Measurements from ENCODE around the gene TFG. TPM values are rescaled to one million over a fixed set of nuclear protein-coding genes. Genes with fewer than 3 reads are reported as not detected.
A peak's percentile ranks its signal among the peaks of the same experiment; 100 is the strongest.

TFG gene
- total RNA-seq, 1 donor from 2014 or later: 59.6 TPM

DNA sequence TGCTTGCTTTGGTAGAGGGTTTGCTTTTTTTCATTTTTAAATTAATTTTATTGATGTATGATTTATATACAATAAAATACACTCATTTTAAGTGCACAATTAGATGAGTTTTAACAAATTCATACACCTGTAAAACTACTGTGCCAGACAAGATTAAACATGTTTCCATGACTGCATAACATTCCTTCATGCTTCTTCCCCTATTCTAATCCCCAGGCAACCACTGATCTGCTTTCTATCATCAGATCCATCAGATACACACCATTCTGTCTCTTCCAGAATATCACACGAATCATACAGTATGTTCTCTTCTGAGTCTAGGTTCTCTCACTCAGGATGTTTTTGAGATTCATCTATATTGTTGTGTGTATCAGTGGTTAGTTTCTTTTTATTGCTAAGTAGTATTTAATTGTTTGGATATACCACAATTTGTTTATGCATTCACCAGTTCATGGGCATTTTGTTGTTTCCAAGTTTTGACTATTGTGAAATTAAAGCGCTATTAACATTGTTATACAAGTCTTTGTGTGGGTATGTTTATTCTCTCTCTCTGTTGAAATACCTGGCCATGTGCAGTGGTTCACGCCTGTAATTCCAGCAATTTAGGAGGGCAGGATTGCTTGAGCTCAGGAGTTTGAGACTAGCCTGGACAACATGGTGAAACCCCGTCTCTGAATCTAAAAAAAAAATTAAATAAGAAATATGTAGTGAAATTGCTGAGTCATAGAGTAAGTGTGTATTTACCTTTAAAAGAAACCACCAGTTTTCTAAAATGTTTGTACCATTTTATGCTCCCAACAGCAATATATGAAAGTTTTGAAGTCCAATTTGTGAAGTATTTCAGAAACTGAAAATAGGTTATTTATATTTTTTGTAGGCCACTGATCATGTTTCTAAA, 7.0 kb upstream of the TFG start:
- TF ChIP-seq, protein P1, sequence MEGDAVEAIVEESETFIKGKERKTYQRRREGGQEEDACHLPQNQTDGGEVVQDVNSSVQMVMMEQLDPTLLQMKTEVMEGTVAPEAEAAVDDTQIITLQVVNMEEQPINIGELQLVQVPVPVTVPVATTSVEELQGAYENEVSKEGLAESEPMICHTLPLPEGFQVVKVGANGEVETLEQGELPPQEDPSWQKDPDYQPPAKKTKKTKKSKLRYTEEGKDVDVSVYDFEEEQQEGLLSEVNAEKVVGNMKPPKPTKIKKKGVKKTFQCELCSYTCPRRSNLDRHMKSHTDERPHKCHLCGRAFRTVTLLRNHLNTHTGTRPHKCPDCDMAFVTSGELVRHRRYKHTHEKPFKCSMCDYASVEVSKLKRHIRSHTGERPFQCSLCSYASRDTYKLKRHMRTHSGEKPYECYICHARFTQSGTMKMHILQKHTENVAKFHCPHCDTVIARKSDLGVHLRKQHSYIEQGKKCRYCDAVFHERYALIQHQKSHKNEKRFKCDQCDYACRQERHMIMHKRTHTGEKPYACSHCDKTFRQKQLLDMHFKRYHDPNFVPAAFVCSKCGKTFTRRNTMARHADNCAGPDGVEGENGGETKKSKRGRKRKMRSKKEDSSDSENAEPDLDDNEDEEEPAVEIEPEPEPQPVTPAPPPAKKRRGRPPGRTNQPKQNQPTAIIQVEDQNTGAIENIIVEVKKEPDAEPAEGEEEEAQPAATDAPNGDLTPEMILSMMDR (IDR thresholded peaks at IDR 0.05): no peak
- ATAC-seq: no peak
- Histone ChIP-seq H3K4me1 (no peaks in the 10 kb centered on the region), H3K36me3 (no peaks in the 10 kb centered on the region), H3K9me3 (no peaks in the 10 kb centered on the region), H3K27ac (no peak overlapping the region), H3K4me3 (no peak overlapping the region), H3K27me3 (no peaks in the 10 kb centered on the region)
- intact Hi-C loops (cut with DNase I): no loop called here
- no peak for DNase-seq

DNA sequence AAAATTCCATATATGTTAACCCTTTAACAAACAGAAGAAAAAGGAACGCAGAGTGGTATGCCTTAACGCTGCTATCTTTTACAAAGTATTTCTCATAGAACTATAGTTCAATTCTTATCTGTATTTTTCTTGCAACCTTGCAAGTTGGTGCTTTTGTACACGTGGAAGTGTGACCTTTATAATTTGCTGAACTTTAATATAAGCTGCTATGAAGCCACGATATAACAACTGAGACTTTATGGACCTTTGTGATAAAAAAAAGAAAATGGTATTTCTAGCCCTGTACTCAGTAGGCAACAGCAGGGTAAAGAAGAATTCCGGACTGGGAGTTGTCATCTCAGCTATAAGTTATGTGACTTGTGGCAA, 6.3 kb upstream of the TFG start:
- intact Hi-C loops (cut with DNase I): no loop called here
- TF ChIP-seq, protein P1 (IDR thresholded peaks at IDR 0.05): no peak
- no peak overlapping the region for H3K27ac ChIP-seq
- no peaks in the 10 kb centered on the region for H3K36me3 ChIP-seq
- no peaks in the 10 kb centered on the region for H3K27me3 ChIP-seq
- DNase-seq (no peak), ATAC-seq (no peak)
- no peak overlapping the region for H3K4me3 ChIP-seq
- H3K9me3 ChIP-seq: no peaks in the 10 kb centered on the region
- H3K4me1 ChIP-seq: no peaks in the 10 kb centered on the region

GRCh38 chr3:100703865-100704264, 5.4 kb upstream of the TFG start:
- Histone ChIP-seq H3K36me3 (no peaks in the 10 kb centered on the region), H3K27ac (no peak overlapping the region), H3K9me3 (no peaks in the 10 kb centered on the region), H3K27me3 (no peaks in the 10 kb centered on the region), H3K4me3 (no peak overlapping the region), H3K4me1 (no peaks in the 10 kb centered on the region)
- TF ChIP-seq, protein P1 (IDR thresholded peaks at IDR 0.05): no peak
- no peak for ATAC-seq
- intact Hi-C loops (cut with DNase I): no loop called here
- DNase-seq: no peak

- TF ChIP-seq, protein P1 (IDR thresholded peaks at IDR 0.05): no peak
- no peaks in the 10 kb centered on the region for H3K36me3 ChIP-seq
- intact Hi-C loops (cut with DNase I): no loop called here
- peaks cover 12% of the 10 kb centered on the region for H3K4me1 ChIP-seq
- H3K9me3 ChIP-seq: no peaks in the 10 kb centered on the region
- no peak overlapping the region for H3K4me3 ChIP-seq
- no peaks in the 10 kb centered on the region for H3K27me3 ChIP-seq
- ATAC-seq: no peak
- DNase-seq: no peak
- no peak overlapping the region for H3K27ac ChIP-seq
Observed at GRCh38 chr3:100706365-100706764, 2.9 kb upstream of the TFG start.

DNA sequence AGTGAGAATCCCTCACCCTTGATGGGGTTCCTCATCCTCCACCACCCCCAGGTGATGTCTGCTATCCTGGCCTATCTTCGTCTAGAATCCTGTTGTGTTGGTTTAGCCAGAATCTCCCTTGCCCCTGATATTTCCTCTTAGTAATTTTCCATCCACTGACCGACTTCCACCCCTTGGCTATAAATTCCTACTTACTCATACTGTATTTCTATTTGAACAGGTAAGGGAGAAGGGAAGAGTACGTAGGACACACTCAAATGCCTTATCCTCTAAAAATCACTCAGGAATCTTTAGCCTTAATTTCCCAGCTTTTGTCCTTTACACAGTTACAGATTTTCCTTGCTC, 678 bp upstream of the TFG start:
- H3K27ac ChIP-seq: peak overlapping the region; percentile 96
- no peaks in the 10 kb centered on the region for H3K9me3 ChIP-seq
- no peaks in the 10 kb centered on the region for H3K36me3 ChIP-seq
- intact Hi-C loops (cut with DNase I): no loop called here
- H3K4me1 ChIP-seq: peaks cover 21% of the 10 kb centered on the region
- H3K27me3 ChIP-seq: no peaks in the 10 kb centered on the region
- ATAC-seq: no peak
- peak overlapping the region; percentile 83 for H3K4me3 ChIP-seq
- TF ChIP-seq, protein P1 (IDR thresholded peaks at IDR 0.05): no peak
- no peak for DNase-seq

All from upper lobe of right lung (tissue), 1 donor.